T-helper 22 cell (primary cell): ENCODE measurements around the gene TMEM170B.
"Not testable (repeated sequence)": the region's sequence is repeated elsewhere in the genome, so short reads cannot be mapped to it uniquely, and the experiment has no call there.

Experiments
- DNase-seq: peaks from one replicate; pipeline ENCODE4 v3.0.0-alpha.2; 2020; ENCODE audit warnings: low read depth

Gene TMEM170B

DNA sequence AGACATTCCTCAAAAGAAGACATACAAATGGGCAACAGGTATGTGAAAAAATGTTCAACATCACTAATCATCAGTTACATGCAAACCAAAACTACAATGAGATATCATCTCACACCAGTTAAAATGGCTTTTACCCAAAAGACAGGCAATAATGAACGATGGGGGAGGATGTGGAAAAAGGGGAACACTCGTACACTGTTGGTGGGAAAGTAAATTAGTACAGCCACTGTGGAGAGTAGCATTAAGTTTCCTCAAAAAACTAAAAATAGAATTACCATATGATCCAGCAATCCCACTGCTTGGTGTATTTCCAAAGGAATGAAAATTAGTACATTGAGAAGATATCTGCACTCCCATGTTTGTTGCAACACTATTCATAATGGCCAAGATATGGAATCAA, 8.6 kb upstream of the TMEM170B start:
- no peak for DNase-seq

DNA sequence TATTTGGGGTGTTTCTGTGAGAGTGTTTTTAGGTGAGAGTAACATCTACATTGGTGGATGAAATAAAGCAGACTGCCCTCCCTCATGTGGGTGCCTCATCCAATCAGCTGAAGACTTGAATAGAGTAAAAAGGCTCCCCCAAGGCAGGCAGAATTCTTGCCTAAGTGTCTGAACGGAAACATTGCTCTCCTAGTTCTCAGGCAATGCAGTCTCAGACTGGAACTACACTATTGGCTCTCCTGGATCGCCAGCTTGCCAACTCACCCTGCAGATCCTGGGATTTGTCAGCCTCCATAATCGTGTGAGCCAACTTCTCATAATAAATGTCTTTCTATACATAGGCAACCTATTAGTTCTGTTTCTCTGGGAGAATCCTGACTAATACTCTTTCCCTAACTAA, 5.5 kb upstream of the TMEM170B start:
- no peak for DNase-seq

DNA sequence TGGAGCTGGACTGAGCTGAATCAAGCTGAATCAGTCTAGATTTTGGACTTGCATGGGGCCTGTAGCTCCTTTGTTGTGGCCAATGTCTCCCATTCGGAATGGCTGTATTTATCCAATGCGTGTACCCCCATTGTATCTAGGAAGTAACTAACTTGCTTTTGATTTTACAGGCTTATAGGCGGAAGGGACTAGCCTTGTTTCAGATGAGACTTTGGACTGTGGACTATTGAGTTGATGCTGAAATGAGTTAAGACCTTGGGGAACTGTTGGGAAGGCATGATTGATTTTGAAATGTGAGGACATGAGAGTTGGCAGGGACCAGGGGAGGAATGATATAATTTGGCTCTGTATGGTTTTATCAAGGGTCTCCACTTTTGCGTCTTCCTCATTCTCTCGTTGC, 3.0 kb upstream of the TMEM170B start:
- DNase-seq, result no peak

DNA sequence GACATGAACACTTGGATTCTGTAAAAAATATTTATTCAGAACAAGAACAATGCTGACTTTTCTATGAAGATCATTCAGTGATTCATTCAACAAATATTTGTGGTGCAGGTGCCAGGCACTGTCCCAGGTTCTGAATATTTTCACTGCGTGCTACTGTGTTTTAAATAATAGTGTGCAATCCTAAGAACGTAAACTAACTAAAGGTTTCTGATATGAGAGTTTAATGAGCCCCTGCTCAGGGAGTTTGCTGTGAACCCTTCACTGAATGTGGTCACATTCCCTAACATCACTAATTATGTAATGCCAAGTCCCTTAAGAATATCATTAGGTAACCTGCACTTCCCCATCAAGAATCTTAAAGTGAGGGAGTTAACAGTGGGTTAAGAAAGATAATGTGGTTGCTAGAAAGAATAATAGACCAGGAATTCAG, 1.7 kb upstream of the TMEM170B start:
- DNase-seq, result no peak

DNA sequence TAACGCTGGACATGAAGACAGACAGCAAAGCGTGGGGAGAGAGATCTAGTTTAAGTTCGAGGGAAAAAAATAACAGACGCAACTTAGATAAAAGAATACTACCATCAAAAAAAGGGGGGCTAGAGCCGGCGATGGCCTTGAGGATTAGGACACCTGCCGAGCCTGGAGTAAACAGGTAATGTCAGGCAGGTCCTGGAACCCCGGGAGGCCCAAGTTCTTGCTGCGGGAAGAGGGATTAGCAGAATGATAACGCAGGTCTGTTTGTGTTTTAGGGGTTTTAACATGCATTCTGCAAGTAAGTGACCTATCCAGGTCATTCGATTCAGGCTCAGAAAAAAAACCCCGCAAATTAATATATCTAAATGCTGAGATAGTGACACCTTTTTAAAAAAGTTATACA, 754 bp upstream of the TMEM170B start:
- no peak for DNase-seq

DNA sequence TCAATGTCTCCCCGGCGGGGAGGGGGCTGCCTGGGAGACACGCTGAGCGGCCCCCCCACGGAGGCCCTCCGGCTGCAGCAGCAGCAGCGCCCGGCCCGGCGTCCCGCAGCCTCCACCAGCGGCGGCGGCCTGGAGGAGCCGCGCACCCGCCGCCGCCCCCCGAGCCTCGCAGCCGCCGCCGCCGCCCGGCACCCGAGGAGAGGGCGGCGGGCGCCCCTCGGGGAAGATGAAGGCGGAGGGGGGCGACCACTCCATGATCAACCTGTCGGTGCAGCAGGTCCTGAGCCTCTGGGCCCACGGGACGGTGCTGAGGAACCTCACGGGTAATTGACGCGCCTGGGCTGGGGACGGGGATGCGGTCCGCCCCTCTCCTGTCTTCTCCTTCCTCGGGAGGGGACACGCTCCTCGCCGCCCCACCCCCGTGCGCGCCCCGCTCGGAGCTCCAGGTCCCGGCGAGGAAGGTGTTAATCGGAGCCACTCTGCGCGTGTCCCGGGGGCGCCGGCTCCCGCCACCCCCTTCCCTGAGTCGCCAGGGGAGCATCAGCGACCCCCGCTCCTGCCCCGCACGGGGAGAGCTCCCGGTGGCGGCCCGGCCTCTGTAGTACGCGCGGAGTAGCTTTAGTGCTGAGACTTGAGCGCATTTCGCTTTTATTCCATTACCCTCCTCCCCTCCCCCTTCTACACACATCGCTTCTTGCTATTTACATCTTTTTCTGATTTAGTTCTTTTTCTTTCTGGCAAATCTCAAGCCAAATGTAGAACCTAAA, 686 bp downstream of the TMEM170B start:
- DNase-seq, result peak; percentile 0

DNA sequence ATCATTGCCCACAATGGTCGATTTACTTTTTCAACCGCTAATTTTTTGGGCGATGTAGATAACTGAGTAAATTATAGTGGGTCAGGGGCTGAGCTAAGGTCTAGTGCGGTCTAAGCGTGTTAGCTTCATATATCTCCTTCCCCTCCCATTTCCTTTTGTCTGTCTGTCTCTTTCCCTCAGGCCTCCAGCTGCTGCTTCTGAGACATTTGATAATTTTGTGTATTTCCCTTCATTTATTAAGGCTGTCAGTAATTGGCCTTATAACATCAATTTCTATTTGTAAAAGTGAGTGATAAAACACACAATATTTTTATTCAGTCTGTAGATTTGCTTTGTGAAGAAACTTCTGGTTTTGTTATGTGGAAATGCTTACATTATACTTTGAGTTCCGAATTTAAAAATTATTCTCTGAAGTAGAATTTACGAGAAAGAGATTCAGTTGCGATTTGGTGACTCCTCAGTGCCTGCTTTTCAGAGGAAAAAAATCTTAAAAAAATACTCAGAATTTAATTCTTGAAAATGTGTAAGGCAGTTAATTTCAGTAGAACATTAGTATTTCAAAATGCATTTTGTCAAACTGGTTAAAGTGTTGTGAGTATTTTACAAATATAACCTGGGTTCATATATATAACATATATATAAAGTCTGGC, 1.4 kb downstream of the TMEM170B start:
- DNase-seq, result no peak

DNA sequence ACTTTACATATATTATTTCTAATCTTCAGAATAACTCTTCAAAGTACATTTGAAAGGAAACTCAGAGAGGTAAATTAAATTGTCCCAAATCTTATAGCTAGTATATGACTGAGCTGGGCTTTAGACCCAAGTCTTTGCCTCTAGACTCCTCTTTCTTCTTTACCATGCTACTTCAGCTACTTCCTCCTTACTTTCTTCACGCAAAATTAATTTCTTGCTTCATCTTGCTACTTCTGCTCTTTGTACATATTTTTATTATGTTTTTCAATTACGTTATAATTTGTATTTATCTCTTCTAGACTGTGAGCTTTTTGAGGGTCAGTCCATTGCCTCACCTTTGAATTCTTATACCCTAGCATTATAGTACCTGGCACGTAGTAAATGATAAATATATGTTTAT, 5.3 kb downstream of the TMEM170B start:
- no peak for DNase-seq

DNA sequence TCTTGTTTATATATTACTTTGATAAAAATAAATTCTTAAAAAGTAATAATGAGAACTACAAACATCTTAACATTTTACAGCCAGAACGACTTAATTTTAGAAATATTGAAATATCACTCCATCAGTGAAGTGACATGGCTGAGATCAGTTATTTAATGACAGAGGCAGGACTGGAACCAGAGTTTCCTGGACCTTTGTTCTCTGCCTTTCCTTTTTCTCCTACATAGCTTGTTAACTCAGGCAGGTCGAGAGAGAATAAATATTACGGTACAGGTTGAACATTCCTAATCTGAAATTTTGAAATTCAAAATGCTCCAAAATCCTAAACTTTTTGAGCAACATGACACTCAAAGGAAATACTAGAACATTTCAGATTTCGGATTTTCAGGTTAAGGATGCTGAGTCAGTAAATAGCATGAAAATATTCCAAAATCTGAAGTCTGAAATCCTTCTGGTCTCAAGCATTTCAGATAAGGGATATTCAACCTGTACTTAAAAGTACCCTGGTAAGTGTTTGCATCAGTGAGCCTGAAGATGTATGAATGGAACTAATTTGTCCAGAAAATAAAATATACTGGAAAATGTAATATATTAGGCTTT, 6.5 kb downstream of the TMEM170B start:
- DNase-seq, result no peak

DNA sequence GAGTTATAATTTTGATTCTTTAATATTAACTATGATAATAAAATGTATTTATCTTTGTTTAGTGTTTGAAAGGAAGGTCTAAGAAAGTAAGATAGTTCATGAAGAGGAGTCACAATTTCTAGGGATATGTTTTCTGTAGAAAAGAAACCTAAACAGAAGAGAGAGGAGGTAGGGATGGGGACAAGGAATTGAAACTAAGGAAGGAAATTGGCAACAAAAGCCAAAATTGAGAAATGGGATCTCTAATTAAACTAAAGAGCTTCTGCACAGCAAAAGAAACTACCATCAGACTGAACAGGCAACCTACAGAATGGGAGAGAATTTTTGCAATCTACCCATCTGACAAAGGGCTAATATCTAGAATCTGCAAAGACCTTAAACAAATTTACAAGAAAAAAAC, 10.3 kb downstream of the TMEM170B start:
- DNase-seq, result not testable (repeated sequence)

DNA sequence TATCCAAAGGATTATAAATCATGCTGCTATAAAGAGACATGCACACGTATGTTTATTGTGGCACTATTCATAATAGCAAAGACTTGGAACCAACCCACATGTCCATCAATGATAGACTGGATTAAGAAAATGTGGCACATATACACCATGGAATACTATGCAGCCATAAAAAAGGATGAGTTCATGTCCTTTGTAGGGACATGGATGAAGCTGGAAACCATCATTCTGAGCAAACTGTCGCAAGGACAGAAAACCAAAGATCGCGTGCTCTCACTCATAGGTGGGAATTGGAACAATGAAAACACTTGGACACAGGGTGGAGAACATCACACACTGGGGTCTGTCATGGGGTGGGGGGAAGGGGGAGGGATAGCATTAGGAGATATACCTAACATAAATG, 11.0 kb downstream of the TMEM170B start:
- not testable (repeated sequence) for DNase-seq

DNA sequence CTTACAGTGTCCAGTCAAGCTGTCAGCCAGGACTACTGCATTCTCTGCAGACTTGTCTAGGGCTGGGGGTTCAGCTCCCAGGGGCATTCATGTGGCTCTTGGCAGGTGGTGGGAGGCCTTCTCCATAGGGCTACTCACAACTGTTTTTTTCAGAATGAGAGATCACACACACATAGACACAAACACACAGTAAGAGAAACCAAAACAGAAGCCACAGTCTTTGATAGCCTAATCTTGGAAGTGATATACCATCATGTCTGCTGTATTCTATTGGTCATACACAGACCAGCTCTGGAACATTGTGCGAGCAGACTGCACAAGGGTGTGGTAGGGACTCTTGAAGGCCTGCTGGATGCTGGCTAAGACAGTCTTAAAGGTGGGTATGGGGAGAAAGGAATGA, 13.5 kb downstream of the TMEM170B start:
- no peak for DNase-seq

DNA sequence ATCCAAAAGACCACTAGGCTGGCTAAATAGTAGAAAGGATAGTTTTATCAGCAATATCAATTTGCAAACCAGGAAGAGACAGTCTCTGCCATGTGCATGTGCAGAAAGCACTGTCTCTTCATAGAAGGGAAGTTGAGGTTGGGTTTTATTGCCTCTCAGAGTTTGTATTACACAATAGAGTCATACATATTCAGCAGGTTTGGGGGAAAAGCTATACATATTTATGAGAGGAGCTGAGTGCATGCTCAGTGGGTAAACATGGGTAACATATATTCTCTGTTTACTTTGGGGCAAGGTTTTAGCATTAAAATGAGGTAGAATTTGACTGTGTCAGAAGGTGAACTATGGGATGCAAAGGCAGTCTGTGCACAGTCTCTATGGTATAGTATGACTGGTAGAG, 14.9 kb downstream of the TMEM170B start:
- DNase-seq, result no peak

DNA sequence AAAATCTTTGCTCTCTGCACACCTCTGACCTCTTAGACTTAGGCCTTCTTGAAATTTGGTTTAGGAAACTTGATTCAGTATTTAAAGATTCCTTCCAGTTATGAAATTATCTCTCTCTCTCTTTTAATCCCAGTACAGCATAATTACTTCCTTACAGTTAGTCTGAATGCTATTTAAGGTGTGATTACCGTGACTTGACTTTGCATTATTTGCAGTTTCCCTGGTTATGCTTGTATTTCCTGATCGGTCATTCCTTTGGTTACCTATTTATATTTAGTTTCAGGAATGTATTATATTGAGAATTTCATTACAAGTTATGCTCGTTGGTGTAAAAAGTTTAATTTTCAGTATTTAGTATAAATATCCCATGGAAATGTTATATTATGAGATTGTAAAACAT, 16.3 kb downstream of the TMEM170B start:
- no peak for DNase-seq

DNA sequence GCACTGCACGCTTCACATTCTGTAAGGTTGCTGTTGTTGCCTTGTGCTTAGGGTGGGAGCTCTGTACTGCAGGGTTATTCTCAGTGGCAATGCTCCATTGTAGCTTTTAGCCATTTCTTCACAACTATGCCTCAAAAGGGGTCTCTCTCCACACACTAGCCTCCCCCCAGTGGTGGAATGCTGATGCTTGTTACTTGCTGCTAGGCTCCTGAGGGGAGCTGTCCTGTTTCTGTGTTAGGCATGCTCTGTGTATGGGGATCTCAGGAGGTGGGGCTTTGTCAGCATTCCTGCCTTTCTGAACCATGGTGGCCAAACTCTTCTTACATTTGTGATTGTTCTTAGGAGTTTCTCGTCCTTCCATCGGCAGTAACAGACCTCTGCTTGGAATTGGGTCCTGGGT, 18.8 kb downstream of the TMEM170B start:
- no peak for DNase-seq

DNA sequence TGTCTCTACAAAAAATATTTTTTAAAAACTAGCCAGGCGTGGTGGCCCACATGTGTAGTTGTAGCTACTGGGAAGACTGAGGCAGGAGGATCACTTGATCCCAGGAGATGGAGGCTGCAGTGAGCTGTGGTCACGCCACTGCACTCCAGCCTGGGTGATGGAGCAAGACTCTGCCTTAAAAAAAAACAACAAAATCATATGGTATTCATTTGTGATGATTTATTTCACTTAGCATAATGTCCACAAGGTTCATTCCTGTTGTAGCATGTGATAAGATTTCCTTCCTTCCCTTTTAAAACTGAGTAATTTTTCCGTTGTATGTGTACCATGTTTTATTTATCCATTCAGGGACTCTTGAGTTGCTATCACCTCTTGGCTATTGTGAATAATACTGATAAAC, 26.2 kb downstream of the TMEM170B start:
- no peak for DNase-seq

DNA sequence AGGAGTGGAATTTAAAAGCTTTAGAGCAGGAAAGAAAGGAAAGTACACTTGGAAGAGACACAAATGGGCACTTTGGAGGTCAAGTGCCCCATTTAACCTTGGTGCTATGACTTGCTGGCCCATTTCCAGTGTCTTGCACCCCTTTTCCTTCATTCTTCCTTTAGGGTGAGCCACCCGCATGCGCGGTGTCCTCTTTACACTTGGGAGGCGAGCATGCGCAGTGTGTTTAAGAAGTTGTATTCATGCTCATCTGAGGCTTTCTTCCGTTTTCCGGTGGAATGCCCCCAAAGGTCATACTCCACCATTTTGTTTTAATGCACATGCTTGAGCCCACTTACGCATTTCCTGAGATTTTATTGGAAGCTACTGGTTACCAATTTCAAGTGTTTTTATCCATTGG, 29.1 kb downstream of the TMEM170B start:
- no peak for DNase-seq

DNA sequence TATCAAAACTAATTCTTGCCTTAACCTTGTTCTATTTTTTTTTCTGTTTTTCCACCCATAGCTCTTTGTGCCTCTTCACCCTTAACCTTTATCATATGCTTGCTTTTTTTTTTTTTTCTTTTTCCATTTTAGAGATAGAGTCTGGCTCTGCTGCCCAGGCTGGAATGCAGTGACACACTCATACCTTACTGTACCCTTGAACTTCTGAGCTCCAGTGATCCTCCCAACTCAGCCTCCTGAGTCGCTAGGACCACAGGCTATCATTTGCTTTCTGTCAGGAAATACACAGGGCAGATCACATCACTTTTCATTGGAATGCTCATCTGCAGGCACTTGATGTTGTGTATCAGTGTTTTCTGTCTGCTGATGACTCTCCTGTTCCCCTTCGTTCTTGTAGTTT, 33.5 kb downstream of the TMEM170B start:
- DNase-seq, result no peak

DNA sequence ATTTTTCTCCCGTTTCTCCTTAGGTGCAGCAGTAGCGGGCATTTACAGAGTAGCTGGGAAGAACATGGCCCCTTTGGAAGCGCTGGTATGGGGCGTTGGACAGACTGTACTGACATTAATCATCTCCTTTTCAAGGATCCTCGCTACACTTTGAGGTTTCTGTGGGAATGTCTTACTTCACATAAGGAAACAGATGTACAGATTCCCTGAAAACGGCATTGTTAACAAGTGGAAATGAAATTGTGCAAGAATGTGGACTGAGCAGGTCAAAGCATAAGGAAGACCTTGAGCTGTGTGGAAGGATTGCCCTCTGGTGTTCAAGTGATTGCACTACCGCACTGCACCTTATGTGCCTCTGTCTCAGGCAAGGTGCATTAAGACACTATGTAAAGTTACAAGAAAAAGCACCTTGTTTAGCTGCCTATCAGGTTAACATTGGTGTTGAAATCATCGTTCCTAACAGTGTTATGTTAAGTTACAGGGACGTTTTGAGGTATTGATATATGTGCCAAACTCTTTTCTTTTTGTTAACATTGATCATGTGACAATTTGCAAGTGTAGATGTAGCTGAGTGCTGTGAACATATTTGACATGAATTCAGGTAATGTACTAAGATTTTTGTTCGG, 38.0 kb downstream of the TMEM170B start:
- no peak for DNase-seq

DNA sequence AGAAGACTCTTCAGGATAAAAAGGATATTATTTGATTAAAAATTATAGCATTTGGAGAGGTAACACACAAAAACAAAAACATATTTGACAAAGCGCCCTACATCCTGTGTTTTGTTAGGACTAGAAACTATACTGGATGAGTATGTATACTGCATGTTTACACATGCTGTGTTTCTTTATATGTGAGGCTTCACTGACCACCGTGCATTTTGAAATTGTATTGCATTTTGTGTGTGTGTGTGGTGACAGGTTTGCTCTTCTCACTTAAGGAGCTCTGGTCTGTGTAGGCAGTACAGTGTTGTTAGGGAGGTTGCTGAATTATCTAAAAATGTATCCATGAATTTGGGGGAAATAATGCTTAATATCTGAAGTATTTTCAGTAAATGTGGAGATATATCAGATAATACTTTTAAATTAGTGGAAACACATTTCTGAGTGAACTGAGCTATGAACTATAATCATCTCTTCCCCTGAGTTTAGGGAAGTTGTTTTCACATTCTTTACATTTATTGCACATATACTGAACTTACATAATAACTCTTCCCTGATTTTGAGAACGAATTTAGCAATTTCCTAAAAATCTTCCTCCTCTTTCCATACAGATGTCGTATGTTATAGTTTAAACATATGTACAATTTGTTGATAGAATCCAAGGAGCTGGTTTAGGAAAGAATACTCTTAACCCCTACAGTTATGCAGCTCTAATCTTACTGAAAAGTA, 43.3 kb downstream of the TMEM170B start:
- DNase-seq, result no peak

DNA sequence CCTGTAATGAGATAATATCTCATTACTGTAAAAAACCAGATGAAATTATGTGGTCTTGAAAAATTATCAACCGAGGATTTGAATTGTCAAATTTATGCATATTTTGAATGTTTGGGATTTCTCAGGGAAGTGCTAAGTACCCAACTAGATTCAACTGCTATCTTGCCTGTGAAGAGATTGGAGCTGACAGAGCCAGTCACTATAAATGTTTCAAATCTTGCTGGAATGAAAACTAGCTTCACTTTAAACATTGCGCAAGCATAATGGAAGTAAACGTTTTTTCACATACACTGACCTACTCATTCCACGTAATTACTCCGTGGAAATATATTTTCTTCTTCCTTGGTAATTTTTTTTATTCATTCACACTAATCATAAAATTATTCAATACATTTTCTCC, 46.7 kb downstream of the TMEM170B start:
- DNase-seq, result no peak

DNA sequence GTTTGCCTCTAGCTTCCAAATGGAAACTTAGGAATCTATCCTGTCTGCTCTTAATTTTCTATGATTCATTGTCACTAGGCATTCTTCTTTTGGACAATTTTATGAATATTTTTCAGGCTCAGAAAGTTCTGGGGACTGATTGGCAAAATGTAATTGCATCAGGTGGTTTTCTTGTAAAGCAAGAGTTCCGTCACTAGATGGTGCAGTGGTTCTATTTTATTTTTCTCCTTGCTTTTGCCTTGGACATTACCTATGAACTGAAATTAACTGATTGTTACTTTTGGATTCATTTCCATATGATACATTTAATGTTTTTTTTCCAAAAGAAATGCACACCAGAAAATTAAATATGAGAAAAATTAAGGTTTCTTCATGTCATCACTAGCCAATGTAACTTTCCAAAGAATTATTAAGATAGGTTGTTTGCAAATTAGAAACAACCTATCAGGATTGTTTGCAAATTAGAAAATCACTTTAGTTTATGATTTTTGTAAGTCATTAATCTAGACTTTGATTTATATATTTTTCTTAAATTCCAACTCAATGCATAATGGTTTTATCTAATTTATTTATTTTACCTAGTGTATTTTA, 48.0 kb downstream of the TMEM170B start:
- DNase-seq, result no peak
